Colonic mucosa (tissue), 4 donors: Measurements from ENCODE around the gene FAM83D. TPM values are rescaled to one million over a fixed set of nuclear protein-coding genes. Genes with fewer than 3 reads are reported as not detected.

Source experiments
- DNase-seq: peaks from one replicate; pipeline ENCODE4 v3.0.0-alpha.2; 2020
- H3K27ac ChIP-seq: fragments of 200-600 bp; one replicate; pipeline ENCODE4 v1.8.0; 2021
- H3K27me3 ChIP-seq: fragments of 200-600 bp; one replicate; pipeline ENCODE4 v1.8.0; 2021
- H3K36me3 ChIP-seq: fragments of 200-600 bp; one replicate; pipeline ENCODE4 v1.8.0; 2021
- H3K4me1 ChIP-seq: fragments of 200-600 bp; one replicate; pipeline ENCODE4 v1.8.0; 2021; ENCODE audit warnings: mild to moderate bottlenecking
- H3K4me3 ChIP-seq: fragments of 200-600 bp; one replicate; pipeline ENCODE4 v1.8.0; 2021
- H3K9ac ChIP-seq, 2 donors: one replicate each; pipeline ENCODE4 v1.7.0; 2013; ENCODE audit warnings: control low read depth in 2 of 2, low read depth in 2 of 2, low read length in 2 of 2
- H3K9me3 ChIP-seq: fragments of 200-600 bp; one replicate; pipeline ENCODE4 v1.8.0; 2021
- intact Hi-C: fragments of 100-400 bp; cut with DNase I; formaldehyde crosslinking; loops from one replicate; pipeline ENCODE4 v1.14.1; 2022
- total RNA-seq, 2 donors: library from RNA; stranded (reverse); fragmentation: NEBNext Ultra II Directional in 1 of 2; extraction: Animal tissue kit (Norgen Biotek cat#: 25700) in 1 of 2; gene quantifications; one replicate each; pipeline ENCODE4 v1.2.1, GENCODE V29; 2021
- TF ChIP-seq, protein P1 (sequence below): fragments of 200-600 bp; IDR thresholded peaks from one replicate; pipeline ENCODE4 v1.8.0; 2022; ENCODE audit warnings: antibody characterized with exemption, mild to moderate bottlenecking
- donor health status: healthy.
- donor health status: DM: no; HTN: no; CAD: no.
- donor health status: DM: no; HTN: no; CAD: no.

The FAM83D gene
- total RNA-seq, 2 donors from 2014 or later, result 25.5 to 32.6 TPM

DNA sequence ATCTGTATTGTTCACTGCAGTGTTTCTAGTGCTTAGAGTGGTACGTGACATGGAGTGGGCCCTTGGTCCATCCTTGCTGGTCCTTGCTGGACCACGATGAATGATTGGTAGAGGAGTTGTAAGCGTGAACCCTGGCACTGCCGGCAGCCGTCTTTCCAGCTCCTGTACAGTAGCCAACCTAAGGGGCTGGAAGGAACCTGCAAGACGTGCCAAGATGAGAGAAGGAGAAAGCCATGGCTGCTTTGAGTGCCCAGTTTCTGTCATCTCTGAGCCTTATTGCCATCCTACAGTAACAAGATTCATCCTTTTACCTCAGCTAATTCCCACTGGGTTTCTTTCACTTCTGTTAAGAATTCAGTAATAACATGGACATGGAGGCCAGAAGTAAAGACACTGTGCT is 41.9 kb downstream of the FAM83D start:
- intact Hi-C loops, result no loop called here
- Histone ChIP-seq H3K4me3 (no peak overlapping the region), H3K27me3 (no peaks in the 10 kb centered on the region), H3K9ac (peak overlapping the region in 1 of 2 donors; percentile 21), H3K9me3 (no peaks in the 10 kb centered on the region), H3K4me1 (peaks cover 4% of the 10 kb centered on the region), H3K27ac (peak overlapping the region; percentile 42), H3K36me3 (no peaks in the 10 kb centered on the region)
- TF ChIP-seq, protein P1, sequence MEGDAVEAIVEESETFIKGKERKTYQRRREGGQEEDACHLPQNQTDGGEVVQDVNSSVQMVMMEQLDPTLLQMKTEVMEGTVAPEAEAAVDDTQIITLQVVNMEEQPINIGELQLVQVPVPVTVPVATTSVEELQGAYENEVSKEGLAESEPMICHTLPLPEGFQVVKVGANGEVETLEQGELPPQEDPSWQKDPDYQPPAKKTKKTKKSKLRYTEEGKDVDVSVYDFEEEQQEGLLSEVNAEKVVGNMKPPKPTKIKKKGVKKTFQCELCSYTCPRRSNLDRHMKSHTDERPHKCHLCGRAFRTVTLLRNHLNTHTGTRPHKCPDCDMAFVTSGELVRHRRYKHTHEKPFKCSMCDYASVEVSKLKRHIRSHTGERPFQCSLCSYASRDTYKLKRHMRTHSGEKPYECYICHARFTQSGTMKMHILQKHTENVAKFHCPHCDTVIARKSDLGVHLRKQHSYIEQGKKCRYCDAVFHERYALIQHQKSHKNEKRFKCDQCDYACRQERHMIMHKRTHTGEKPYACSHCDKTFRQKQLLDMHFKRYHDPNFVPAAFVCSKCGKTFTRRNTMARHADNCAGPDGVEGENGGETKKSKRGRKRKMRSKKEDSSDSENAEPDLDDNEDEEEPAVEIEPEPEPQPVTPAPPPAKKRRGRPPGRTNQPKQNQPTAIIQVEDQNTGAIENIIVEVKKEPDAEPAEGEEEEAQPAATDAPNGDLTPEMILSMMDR, result no peak
- no peak for DNase-seq

- Histone ChIP-seq H3K9me3 (no peaks in the 10 kb centered on the region), H3K36me3 (no peaks in the 10 kb centered on the region), H3K9ac (no peak overlapping the region), H3K27ac (peak overlapping the region; percentile 42), H3K27me3 (no peaks in the 10 kb centered on the region), H3K4me3 (no peak overlapping the region), H3K4me1 (peaks cover 4% of the 10 kb centered on the region)
- DNase-seq, result peak; percentile 40
- intact Hi-C loops, result no loop called here
- TF ChIP-seq, protein P1, result no peak
Measured at GRCh38 chr20:38969708-38970107, 43.5 kb downstream of the FAM83D start.

DNA sequence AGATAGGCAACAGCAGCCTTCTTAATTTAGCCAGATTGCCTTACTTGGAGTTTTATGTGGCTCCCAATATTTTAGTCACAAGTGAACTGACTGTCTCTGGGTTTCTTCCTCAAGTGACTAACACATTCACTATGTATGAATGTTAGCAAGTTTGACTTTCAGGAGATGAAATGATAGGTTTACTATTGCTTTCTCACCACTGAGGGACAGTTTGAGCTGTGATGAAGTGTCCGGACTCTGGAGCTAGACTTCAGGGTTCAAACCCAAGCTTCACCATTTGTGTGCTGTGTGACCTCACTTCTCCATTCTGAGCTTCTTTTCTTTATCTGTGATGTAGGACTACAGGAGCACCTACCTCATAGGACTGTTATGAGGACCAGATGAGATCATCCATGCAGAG is 44.1 kb downstream of the FAM83D start:
- no peaks in the 10 kb centered on the region for H3K9me3 ChIP-seq
- H3K9ac ChIP-seq, result no peak overlapping the region
- H3K4me3 ChIP-seq, result no peak overlapping the region
- H3K27ac ChIP-seq, result peak overlapping the region; percentile 42
- TF ChIP-seq, protein P1, result no peak
- no peaks in the 10 kb centered on the region for H3K36me3 ChIP-seq
- H3K27me3 ChIP-seq, result no peaks in the 10 kb centered on the region
- peaks cover 4% of the 10 kb centered on the region for H3K4me1 ChIP-seq
- intact Hi-C loops, result no loop called here
- no peak for DNase-seq

GRCh38 chr20:38973107-38973506 is 46.9 kb downstream of the FAM83D start:
- intact Hi-C loops, result no loop called here
- Histone ChIP-seq H3K9me3 (no peaks in the 10 kb centered on the region), H3K27ac (peak overlapping the region; percentile 4), H3K36me3 (no peaks in the 10 kb centered on the region), H3K27me3 (no peaks in the 10 kb centered on the region), H3K4me3 (no peak overlapping the region), H3K4me1 (peaks cover 4% of the 10 kb centered on the region), H3K9ac (no peak overlapping the region)
- no peak for DNase-seq
- TF ChIP-seq, protein P1, result no peak

- no peaks in the 10 kb centered on the region for H3K27me3 ChIP-seq
- DNase-seq, result no peak
- no peaks in the 10 kb centered on the region for H3K9me3 ChIP-seq
- H3K9ac ChIP-seq, result no peak overlapping the region
- H3K4me1 ChIP-seq, result peaks cover under 1% of the 10 kb centered on the region
- TF ChIP-seq, protein P1, result no peak
- H3K27ac ChIP-seq, result no peak overlapping the region
- H3K36me3 ChIP-seq, result no peaks in the 10 kb centered on the region
- intact Hi-C loops, result no loop called here
- H3K4me3 ChIP-seq, result no peak overlapping the region
Measured at GRCh38 chr20:38973645-38974044, 47.4 kb downstream of the FAM83D start.
